CD4-positive, alpha-beta T cell treated with Interleukin-15 for 1 hour (primary cell): ENCODE data around the gene WWOX.
"Not testable (repeated sequence)": the region's sequence is repeated elsewhere in the genome, so short reads cannot be mapped to it uniquely, and the experiment has no call there.

Experiments
- DNase-seq: peaks from one replicate; pipeline ENCODE4 v3.0.0-alpha.2; 2020

WWOX gene

DNA sequence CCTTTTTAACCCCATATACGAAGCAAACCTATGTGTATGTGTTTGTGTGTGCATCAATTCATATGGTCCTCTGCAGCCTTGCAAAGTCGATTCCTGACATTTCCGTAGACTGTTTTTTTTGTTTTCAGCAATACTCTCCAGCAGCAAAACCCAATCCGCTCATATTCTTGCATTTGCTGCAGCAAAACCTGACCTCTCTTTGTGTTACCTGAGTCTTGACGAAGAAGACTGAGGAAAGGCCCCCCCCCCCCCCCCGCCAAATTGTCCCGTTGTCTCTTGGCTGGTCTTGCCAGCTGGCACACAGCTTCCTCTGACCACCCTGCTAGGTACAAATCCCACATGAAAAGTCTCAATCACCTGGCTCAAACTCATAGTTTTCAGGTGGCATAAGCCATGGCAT is 494.7 kb downstream of the WWOX start:
- DNase-seq, result no peak

DNA sequence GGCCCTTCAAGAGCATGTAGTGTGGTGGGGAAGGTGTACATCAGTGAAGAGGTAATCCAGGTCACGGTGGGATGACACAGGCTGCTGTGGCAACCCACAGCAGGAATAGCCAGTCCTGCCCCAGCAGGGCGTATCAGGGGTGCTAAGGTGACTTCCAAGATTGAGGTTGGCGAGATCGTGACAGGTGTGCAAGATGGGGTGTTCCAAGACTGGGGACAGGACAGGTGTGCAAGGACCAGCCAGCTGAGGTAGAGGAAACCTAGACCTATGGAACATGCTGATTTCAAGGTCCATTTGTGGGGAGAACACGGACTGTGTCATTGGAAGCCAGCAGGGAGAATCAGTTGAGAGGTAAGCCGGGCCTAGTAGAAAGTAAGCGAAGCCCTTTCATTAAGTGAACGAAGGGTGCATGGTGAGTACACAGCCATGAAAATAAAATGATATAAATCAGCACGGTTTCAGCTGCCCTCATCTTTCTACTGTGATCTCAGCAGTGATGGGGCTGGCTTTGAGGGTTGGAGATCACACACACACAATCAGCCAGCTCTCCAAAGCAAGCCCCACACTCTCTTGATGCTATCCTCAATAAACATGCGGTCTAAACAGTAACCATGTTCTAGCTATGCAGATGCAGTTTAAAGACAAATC is 497.0 kb downstream of the WWOX start:
- DNase-seq, result no peak

DNA sequence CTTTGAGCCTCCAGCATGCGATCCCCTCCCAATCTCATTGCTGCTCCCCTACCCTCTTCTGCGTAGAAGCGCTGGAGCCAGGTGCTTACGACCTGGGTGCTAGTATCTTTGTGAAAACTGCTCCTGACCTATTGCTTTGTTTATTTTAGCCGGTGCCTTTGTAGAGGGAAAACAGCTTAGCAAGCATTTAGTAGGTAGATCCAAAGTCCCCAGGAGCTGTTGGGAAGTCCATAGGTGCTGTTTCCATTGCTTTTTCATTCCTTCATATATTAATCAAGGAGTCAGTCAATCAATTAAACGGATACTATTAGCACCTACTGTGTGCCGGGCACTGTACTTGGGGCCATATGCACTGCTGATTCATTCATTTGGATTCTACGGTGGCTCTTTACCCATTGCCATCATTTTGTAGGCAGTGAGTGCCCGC is 497.6 kb downstream of the WWOX start:
- DNase-seq, result no peak

DNA sequence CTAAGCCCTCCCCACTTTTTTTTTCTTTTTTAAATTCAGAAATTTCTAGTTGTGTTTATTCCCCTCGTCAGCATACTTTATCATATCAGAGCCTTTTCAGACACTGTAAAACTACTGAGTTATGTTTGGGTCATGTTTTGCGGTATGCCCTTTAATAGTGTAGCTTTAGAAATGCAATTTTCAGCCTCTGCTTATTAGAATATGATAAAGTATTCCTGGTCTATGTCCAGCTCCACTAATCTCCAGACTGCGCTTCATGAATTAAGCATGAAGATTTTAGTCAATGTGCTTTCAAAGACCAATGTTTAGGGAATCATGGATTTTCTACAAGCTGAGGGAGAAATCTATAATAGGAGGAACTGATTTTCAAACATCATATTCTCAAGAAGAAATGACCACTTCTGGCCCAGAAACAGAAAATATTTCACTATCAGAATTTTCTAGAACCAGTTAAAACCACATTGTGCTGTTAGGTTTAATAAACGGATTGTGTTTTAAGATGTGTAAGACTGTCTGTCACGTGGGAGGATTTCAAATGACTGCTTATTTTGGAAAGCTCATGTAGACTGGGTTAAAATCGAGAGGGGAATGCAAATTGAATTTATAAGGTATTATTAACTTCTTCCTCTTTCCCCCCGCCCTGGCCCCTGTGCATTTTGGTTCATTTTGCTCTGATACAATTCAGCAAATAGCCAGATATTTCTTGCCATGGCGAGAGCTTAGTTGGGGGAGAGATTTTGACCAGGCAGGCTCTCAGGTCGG is 498.5 kb downstream of the WWOX start:
- DNase-seq, result no peak

DNA sequence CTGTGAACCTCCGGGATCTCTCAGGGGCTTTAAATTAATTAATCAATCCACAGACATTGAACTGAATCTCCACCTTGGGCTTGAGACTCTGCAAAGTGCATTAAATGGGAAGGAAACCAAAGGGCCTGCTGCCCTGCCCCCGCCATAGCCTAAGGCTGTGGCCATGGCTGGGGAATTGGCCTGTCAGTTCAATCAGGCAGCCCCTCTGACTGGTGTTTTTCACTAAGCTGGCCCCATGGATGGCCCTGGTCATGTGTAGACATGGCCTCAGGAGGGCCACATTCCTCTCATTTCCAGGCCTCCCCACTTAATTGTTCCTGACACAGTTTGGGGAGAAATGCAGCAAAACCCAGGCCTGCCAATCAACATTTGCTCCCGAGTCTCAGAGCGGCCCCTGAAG is 499.8 kb downstream of the WWOX start:
- DNase-seq, result no peak

DNA sequence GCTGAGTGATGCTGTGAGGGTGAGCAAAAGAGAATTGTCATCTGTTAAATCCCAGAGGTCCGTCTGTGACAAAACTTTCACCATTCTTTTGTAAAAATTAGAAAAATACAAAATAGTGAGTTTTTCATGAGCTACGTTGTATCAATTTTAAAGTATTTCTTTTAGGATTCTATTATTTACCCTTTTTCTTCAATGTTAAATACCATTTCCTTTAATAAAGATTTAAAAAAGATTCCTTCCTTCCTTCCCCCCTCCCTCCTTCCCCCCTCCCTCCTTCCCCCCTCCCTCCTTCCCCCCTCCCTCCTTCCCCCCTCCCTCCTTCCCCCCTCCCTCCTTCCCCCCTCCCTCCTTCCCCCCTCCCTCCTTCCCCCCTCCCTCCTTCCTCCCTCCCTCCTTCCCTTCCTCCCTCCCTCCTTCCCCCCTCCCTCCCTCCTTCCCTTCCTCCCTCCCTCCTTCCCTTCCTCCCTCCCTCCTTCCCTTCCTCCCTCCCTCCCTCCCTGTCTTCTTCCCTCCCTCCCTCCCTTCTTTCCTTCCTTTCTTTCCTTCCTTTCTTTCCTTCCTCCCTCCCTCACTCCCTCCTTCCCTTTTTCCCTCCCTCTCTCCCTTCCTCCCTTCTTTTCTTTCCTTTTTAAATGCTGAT is 505.1 kb downstream of the WWOX start:
- not testable (repeated sequence) for DNase-seq

DNA sequence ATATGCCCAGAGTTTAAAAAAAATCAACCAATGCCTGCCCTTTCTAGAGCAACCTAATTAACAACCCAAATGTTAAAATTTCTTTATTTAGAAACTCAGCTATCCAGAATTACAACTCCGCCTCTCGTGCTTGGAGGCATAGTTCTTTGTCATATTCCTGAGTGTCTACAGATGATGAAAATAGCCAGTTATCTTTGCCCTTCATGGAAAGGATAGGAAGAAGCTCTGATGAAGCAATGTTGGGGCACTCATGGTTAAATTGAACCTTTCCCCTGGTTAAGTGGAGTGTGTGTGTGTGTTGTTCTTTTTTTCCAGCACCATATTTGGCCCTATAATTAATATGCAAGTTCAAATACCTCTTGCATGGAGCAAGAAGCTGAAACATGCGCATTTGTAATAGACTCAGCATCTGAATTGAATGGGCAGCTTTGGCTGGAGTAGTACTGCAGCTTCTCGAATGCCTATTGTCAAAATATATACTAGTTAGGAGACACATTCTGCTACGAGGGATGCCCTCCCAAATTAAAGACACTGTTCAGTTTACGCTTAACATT is 506.2 kb downstream of the WWOX start:
- DNase-seq, result no peak

DNA sequence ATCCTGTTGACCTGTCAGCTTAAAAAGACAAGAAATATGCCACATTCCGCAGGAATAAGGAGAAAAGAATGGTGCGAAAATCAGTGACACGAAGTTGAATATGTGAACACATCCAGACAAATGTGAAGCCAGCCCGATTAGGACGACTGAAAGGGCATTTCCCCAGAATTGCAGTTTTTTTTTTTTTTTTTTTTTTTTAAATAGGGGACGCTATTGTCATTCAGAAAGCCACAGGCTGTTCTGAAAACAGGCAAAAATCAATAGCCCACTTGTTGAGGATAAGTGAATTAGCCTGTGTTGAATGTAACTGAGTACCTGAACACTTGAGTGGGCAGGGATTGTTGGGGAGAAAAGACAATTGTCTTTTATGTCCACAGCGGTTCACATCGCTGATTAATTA is 507.1 kb downstream of the WWOX start:
- no peak for DNase-seq

DNA sequence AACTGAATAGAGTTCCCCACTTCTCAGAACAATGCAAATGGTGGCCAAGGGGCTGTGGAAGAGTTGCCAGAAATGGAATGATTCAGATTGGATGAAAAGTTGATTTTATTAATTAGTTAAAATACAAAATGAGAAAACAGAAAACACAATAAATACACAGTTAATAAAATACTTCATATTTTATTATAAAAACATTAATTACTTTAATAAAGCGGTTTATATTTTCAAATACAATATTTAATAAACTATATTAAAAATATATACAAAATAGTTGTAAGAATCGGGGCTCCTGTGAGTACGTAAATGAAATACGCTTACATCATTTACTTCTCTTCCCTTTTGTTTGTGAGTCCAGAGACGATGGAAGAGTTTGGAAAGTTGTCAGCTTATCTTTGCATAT is 507.6 kb downstream of the WWOX start:
- no peak for DNase-seq

DNA sequence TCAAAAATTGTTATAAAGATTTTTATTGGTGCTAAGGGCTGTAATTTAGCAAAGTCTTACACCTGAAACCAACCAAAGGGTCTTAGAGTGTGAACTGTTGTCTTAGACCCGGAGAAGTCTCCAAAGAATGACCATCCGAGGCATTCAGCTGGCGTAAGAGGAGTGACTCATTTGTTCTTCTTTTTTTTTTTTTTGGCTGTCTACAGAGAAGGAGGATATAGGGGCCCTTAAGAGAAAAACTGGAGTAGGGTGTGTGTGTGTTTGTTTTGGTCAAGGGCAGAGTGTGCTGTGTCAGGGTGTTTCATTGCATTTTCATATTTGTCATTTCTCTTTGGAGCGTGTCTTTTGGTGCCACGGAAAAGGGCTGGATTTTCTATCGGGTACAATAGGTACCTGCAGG is 508.0 kb downstream of the WWOX start:
- DNase-seq, result no peak

DNA sequence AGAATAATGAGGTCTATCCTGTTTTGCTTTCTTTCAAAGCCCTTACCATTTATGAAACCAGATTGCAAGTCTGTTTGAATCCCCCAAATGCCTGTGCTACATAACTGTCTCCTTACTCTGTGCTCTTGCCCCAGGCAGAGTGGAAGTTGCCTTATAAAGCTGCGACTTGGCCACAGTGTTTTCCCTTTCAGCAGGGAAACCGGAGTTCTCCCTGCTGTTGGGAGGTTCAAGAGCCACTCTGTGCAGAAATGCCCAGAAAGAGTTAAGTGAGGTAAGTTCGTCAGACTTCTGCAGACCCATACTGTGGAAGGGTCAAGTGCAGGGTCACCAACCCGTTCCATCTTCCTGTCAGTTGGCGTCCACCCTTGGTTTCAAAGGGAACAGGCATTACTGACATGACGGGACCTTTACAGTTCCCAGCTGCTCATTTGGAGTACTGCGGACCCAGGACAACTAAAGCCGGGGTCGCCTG is 508.9 kb downstream of the WWOX start:
- no peak for DNase-seq

DNA sequence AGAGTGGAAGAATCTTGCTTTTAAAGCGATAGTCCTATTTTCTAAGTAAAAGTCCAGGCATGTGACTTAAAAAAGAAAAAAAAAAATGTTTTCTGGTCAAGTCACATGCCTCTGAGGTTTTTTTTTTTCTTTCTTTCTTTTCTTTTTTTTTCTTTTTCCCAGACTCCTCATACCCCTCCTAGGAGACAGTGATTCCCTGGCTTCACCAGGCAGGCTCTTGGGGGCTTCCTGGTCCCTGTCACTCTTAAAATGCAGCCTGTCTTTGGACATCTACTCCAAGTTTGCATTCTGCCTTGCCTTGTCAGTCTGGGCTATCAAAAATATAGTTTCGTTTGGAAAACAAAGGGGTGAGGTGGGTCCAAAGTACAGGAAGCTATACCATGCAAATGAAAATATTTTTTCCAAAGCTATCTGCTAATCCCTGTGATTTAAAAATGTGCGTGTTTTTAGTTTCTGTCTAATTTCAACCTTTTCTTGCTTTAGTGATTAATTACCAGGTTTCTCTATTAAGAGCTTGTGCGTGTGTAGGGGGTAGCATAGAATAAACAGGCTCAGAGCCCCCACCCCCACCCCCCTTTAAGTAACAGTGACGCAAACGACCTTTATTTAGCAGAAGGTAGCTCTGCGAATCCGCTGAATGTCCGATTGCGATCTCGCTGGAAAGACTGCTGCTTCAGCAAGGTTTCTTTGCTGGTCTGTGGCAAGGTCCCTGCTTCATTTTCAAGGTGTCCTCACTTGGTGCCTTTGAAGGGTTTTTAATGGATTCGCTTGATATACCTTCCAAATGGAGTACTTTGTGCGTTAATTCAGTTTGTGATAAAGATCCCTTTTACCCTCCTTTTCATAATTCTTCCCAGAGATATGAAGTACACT is 510.2 kb downstream of the WWOX start:
- DNase-seq, result no peak

DNA sequence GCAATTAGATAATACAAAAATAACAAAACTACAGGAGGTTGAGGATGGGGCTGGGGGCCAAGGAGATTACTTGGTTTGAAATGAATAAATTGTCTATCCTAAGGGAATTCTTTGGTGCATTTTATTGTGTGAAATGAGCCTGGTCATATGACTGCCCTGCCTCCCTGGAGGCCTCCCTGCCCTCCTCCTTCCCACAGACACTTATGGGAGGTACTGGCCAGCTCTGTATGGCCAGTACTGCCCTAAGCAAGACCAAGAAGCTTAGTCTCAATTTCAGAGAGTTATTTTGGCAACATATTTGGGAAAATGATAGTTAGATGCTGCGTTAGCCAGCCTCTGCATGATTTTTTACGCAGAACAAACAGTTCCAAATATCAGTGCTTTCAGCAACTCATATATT is 511.9 kb downstream of the WWOX start:
- DNase-seq, result no peak

DNA sequence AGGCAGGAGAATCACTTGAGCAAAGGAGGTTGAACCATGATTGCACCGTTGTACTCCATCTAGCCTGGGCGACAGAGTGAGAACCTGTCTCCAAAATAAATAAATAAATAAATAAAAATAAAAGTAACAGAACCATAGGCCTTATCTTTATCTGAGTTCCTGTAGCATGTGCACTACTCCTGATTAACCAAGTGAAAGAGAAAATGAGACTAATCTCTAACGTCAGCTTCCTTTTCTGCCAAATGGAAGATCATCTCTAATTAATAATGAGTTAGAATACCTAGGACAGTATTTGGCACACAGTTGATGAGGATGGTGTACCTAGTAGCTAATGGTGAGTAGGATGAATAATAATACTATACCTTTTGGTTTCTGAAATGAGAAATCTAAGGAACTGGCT is 520.4 kb downstream of the WWOX start:
- DNase-seq, result no peak

DNA sequence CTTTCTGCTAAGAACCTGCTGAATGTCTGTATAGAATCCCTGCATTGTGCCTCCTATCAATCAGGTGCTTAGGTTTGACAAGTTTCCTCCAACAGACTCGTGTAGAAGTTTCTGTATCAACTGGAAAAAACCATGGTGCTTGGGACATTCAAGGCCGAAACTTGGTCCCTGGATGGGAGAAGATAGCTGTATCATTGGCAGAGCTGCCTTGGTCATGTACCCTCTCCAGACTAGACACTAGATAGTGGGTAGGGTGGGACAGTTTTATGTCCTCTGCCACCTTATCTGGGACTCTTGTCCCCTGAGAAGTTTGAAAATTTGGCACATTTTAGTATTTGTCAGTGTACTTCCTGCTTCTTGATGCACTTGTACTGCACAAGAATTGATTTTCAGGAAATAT is 520.8 kb downstream of the WWOX start:
- DNase-seq, result no peak

DNA sequence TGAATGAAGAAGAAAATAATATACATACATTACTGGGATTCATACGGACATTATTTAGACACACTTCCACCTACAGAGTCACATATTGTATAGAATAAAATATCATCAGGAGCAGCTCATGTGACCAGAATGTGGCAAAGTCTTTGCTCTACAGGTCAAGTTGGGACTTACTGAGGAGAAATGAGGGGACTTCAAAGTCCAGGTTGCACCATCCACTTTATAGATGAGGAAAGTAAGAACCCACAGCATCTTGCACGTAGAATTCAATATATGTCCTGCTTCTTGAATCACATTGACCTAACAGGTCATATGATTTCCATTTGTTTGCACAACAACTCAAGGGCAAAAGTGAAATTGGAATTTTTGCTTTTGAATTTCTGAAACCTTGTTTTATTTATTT is 524.3 kb downstream of the WWOX start:
- DNase-seq, result no peak

DNA sequence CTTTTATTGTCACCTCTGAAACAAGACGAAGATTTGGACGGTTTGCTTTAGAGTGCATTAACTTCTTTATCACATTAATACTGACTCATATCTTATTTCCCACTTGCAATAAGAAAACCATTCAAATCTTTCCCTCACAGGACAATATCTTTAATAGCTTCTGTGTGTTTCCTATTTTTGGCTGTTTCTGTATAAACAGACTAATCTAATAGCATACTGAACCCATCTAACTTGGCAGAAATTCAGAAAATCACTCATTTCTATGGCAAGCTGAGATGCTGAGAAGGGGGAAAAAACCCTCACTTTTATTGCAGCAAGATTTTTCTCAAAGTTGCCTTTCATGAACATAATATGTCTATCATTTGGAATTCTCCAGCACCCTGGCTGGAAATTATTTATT is 524.9 kb downstream of the WWOX start:
- DNase-seq, result no peak

DNA sequence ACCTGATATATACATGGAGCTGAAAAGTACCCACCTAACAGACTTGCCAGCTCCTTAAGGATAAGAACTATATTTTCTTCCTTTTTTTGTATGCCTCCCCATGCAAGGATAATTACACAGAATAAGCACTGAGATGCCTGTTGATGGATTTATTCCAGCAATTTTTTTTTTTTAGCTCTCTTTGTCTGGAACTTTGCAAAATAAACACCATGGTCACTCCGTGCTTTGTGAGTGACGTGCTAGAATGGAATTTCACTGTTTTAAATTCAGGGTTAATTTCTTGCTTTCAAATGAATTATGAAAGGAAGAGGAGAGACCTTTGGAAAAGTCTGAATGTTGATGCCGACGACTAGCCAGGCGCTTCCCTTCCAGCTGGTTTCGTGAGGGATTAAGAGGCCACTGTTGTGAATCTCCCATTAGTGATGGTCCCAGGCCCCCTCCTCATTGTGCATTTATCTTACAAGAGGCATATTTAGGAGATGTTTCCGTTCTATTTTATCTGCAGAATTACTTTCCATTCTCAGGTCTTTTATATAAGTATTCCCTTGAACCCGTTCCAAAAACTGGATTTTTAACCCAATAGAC is 529.1 kb downstream of the WWOX start:
- no peak for DNase-seq

DNA sequence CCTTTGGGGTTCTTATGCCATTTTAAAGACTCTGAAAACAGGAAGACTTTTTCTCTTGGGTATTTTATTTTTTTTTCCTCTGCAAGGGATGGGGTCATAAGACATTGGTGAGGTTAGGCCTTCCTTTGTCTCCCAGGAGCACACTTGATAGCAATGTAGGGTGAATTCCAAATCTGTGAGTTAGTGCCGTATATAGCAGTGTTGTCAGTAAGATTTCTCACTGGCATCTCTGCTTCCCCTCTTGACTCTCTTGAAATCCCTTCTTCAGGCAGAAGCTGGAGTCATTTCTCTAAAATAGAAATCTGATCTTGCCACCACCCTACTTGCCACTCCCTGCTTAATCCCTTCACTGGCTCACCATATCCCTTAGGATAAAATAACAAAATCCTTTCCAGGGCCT is 529.7 kb downstream of the WWOX start:
- no peak for DNase-seq

DNA sequence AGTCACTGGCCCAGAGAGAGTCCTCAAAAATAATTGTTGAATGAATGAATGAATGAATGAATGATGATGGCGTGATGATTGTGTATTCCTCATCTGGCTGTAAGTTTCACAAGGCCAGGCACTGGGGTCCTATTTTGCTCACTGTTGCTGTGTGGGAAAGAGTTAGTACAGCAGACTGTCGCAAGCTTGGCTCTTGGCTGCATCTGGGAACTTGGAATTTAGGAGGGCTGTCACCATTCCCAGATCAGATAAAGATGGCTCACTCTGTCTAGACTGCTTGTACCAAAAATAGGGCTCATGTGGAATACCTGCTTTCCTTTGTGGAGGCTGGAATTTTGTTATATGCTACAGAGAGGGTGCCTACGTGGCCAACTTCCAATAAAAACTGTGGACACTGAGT is 530.6 kb downstream of the WWOX start:
- DNase-seq, result no peak

DNA sequence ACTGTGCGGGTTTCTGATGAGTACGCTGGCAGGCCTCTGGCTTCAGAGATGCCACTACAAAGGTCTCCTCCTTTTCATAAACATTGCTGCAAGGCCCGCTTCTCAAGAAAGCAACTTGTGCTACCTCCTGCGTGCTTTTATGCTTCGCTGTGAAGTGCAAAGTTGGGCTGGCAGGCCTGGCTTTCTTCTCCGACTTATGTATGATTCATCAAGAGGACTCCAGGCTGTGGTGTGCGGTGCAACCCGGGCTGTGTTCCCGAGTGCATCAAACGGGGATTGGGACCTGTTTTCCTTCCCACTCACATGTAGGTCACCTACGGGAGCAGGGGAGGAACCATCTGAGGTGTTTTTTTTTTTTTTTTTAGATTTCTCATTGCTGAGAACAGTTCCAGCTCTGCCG is 534.1 kb downstream of the WWOX start:
- no peak for DNase-seq

DNA sequence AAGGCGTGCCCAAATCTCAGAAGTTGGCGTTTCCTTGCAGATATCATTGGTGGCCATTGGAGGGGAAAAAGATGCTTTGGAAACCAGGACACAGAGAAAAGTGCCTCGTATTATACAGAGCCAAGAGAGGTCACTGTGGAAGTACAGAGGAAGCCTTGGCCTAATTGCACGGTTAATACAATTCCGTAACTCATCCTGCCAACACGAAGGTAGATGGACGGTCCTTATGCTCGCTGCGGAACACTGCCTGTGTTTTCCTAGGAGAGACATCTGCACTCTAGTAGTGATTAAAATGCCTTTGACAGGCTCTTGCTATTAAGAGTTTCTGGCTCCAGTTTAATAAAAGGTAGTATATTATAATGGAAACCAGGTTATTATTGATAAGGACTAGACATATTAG is 536.4 kb downstream of the WWOX start:
- no peak for DNase-seq

DNA sequence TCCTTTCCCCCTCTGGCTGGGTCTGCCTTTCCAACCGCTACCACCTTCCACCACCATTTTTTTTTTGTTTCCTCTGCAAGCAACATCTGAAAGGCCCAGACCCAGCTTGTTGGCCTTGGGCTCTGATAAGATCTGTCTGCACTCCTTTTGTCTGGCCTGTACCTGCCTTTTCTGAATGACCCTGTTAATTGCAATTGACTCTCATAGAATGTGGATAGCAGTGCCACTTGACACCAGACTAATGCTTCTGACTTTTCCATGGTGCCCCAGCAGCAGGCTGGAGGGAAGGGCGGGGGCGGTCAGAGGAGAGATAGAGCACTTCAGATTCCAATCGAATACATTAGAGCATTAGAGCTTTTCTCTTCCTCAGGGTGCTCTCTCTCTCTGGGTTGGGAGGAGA is 538.9 kb downstream of the WWOX start:
- DNase-seq, result no peak
